NCI-H345 (cell line): Measurements from ENCODE around the gene WDR90.

ENCODE experiments used
- DNase-seq: peaks from one replicate; lab custom pipeline; 2025; lab: John Stamatoyannopoulos, UW

WDR90 gene

DNA sequence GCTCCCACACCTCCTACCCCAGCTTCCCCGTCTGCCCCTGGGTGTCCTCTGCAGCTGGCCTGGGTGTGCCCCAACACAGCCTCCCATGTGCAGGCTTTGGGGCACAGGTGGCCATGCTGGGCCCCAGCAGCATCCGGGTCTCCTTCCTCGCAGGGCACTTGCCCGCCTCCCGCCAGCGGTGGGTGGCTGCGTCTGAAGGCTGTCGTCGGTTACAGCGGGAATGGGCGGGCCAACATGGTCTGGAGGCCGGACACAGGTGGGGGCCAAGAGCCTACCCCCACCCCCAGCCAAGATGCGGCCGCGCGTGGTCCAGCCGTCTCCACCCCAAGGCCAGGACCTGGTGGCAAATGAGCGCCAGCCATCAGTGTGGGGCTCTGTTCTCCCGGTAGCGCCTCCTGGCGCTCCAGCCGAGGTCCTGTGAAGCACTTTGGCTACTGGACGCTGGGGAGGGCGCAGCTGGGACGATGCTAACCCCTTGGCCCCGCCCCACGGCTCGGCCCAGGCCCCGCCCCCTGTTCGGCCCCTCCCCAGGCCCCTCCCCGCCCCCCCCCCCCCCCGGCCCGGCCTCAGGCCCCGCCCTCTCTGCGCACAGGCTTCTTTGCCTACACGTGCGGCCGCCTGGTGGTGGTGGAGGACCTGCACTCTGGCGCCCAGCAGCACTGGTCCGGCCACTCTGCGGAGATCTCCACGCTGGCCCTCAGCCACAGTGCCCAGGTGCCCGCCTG is 11.5 kb downstream of the WDR90 start:
- DNase-seq: peak; percentile 19

DNA sequence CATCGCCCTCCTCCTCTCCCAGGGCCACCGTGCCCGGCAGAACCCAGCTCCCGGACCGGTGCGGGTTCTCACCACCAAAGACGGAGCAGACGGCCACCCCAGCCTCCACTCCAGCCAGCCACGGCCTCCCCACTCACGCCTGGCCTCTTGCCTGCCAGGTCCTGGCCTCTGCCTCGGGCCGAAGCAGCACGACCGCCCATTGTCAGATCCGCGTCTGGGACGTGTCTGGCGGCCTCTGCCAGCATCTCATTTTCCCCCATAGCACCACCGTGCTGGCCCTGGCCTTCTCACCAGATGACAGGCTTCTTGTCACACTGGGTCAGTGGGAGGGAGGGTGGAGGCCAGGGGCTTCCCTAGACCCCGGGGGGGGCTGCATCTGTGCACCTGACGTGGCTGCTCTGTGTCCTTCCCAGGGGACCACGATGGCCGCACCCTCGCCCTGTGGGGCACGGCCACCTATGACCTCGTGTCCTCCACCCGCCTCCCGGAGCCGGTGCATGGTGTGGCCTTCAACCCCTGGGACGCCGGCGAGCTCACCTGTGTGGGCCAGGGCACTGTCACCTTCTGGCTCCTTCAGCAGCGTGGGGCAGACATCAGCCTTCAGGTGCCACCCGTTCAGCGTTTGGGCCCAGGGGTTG is 12.1 kb downstream of the WDR90 start:
- no peak for DNase-seq

DNA sequence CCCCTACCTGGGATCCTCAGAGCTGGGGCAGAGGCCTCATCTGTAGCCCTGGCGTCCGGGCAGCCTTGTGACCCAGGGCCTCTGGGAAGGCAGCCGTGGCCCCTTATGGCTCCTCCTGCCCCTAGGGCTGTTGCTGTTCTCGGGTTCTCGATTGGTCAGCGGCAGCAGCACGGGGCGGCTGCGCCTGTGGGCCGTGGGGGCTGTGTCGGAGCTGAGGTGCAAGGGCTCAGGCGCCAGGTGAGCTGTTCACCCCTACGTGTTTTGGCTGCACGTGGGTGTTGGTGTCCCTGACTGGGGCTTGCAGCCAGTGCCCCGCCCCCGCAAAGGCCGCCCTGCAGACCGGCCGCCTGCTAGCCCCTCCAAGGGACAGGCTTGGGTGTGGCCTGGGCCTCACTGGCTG is 12.9 kb downstream of the WDR90 start:
- no peak for DNase-seq

DNA sequence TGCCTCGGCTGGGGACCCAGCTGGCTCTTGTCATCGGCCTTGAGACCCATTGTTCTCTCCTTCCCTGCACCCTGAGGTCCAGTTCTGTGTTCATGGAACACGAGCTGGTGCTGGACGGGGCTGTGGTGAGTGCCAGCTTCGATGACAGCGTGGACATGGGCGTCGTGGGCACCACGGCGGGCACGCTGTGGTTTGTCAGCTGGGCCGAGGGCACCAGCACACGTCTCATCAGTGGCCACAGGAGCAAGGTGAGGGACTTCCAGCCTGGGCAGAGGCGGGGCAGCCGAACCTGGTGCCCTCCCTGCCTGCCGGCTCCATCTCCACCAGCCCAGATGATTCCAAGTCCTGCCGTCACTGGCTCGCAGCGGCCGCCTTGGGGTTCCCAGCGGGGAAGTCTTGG is 13.4 kb downstream of the WDR90 start:
- no peak for DNase-seq

DNA sequence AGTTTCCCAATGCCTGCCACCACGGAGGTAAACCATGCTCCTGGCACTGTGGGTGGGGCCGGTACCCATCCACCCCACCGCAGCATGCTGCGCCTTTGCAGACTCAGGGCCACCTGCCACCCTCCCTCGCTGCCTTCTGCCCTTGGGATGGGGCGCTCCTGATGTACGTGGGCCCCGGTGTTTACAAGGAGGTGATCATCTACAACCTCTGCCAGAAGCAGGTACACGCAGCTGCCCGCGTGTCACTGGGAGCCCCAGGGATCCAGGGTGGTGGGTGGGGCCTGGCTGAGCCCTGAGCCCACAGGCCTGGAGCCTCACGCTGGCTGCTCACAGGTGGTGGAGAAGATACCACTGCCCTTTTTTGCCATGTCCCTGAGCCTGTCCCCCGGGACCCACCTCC is 17.4 kb downstream of the WDR90 start:
- no peak for DNase-seq

DNA sequence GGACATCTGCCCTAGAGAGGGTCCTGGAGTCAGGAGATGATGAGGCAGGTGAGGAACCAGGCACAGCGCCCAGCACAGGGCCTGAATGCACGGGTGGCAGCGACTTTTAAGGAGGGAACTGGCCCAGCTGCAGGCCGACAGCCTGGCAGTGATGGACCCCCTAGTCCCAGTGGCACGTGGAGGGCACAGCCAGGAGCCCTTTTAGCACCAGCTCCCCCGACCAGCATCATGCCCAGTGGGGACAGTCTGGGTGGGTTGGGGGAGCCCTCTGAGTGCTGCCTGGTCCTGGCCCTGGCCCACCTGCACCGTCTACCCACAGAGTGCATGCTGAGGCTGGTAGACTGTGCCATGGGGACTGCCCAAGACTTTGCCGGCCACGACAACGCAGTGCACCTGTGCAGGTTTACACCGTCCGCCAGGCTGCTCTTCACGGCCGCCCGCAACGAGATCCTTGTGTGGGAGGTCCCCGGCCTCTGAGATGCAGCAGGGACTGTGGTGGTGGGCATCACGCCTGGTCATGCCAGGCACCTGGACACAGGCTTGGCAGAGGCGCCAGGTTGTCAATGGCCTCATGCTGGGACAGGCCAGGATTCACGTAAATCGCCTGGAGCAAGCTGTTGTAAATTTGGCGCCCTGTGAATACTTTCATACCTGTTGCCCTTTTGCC is 18.1 kb downstream of the WDR90 start:
- no peak for DNase-seq

DNA sequence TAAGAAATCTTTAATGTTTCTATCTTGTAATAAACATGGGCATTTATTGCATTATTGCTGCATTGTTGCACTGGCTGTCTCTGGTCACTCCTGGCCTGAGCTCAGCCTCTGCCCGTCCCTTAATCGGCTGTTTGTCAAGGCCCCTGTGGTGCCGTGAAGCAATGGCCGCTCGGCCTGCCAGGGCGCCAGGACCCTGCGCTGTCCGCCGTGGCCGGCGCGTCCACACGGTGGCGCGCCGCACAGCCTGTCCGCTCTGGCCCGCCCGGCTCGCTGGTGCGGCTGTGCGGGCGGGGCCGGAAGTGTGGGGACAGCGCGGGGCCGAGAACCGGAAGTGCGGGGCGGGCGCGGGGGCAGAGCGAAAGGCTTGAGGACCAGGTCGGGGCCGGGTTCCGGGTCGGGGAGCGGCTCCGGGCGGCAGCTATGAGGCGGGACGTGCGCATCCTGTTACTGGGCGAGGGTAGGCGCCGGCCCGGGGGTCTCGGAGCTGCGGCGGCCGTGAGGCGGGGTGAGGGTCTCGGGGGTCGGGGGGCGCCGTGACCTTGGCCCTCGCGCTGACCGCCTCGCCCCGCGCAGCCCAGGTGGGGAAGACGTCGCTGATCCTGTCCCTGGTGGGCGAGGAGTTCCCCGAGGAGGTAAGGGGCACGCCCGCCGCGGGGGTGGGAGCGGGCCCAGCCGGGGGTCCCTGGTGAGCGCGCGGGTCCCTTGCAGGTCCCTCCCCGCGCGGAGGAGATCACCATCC is 18.8 kb downstream of the WDR90 start, which contains the start of gene RHOT2:
Gene RHOT2, plus strand, starts transcription at position 353 of the 739 bp plus-strand sequence. Its CDS starts 68 bp downstream, at position 421.
- peak; percentile 93 for DNase-seq

DNA sequence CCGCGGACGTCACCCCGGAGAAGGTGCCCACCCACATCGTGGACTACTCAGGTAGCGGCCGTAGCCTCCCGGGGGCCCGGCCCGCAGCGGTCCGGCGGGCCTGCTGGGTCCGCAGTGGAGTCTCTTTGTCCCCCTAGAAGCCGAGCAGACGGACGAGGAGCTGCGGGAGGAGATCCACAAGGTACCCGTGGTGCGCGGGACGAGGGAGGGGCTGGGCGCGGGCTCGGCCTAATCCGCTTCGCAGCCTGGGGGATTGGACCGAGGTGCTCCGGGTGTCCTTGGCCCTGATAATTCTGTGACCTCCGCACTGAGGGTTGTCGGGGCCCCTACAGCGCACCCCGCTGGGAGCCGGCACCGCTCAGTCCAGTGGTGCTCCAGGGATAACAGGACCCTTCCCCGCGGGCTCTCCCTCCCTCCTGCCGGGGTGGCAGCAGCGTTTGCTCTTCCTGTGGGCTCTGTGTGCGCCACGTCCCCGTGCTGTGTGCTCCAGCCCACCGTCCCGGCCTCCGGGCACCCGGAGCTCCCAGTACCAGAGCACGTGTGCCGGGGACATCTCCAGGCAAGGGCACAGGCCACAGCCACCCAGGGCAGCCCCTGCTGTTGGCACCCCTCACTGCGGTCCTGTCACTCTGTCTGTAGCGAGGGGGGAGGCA is 19.5 kb downstream of the WDR90 start:
- DNase-seq: no peak

DNA sequence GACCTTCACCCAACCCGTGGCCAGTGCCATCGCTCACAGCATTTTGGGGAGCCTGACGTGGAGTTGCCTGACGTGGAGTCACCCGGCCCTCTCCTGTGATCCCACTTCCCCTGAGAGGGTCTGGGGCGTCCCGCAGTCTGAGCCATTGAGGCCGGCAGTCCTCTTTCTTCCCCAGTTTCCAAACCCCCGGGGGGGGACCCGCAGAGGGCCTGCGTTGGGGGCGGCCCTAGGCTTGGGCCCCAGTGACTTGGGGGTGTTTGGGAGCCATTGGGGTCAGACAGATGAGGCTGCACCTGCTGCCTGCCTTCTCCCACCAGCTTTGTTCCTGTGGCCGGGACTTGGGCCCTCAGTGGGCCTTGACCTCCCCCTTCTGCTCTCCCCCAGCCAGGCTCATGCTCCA is 20.5 kb downstream of the WDR90 start:
- DNase-seq: no peak

DNA sequence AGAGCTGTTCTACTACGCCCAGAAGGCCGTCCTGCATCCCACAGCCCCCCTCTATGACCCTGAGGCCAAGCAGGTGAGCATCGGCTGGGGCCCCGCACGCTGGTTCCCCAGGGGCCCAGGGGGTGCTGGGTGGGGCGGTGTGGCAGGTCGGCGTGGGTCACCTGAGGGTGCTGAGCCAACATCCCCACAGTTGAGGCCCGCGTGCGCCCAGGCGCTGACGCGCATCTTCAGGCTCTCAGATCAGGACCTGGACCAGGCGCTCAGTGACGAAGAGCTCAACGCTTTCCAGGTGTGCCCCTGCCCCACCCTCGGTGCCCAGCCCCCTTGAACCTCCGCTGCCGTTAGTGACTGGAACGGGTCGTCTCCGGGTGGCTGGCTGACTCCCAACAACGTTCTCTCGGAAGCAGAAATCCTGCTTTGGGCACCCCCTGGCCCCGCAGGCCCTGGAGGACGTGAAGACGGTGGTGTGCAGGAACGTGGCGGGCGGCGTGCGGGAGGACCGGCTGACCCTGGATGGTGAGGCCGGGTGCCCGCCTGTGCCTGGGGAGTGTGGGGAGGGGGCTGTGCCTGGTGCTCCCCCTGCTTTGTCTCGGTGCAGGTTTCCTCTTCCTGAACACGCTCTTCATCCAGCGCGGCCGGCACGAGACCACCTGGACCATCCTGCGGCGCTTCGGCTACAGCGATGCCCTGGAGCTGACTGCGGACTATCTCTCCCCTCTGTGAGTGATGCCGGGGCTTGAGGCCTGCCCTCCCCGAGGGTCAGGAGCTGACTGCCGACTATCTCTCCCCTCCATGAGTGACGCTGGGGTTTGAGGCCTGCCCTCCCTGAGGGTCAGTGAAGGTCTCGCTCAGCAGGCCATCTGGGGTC is 21.6 kb downstream of the WDR90 start:
- no peak for DNase-seq

DNA sequence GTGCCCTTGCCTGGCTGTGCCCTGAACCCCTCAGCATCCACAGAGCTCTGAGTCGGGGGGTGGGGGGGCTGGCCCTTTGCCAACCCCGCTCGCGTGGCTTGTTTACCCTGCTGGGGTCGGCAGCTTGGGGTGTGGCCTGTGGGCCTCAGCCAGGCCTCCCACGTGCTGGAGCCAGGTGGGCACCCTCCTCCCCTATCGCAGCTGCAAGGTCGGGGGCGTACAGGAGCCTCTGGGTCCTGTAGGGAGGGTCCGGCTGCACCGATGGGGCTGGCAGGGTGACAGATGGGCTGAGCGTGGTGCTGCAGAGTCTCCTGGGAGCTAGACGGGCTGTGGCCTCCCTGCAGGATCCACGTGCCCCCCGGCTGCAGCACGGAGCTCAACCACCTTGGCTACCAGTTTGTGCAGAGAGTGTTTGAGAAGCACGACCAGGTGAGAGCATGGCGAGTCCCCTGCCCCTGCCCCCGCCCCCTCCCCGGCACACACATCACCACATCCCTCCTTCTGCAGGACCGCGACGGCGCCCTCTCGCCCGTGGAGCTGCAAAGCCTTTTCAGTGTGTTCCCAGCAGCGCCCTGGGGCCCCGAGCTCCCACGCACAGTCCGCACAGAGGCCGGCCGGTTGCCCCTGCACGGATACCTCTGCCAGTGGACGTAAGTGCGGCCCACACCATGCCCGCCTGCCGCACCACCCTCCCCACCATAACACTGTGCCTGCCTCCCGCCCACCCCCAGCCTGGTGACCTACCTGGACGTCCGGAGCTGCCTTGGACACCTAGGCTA is 22.4 kb downstream of the WDR90 start:
- DNase-seq: no peak

DNA sequence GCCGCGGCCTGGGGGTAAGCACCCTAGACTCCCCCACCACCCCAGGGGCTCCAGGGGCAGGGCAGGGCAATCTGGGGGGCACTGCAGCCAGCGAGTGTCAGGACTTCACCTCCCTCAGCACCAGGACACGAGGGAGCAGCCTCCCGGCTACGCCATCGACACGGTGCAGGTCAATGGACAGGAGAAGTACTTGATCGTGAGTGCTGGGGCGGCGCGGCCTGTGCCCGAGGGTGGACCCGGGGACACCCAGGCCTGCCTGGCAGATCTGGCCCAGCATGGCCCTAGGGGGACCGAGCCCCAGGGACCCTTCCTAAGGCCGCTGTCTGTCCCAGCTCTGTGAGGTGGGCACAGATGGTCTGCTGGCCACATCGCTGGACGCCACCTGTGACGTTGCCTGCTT is 23.2 kb downstream of the WDR90 start:
- no peak for DNase-seq

DNA sequence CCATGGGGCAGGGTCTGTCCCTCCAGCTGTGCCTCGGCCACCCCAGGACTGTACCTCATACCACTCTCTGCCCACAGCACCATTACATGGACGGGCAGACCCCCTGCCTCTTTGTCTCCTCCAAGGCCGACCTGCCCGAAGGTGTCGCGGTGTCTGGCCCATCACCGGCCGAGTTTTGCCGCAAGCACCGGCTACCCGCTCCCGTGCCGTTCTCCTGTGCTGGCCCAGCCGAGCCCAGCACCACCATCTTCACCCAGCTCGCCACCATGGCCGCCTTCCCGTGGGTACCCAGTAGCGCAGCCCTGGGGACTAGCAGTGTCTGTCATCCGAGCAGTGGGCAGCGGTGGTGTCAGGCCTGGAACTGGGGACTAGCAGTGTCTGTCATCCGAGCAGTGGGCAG is 23.7 kb downstream of the WDR90 start:
- DNase-seq: no peak

DNA sequence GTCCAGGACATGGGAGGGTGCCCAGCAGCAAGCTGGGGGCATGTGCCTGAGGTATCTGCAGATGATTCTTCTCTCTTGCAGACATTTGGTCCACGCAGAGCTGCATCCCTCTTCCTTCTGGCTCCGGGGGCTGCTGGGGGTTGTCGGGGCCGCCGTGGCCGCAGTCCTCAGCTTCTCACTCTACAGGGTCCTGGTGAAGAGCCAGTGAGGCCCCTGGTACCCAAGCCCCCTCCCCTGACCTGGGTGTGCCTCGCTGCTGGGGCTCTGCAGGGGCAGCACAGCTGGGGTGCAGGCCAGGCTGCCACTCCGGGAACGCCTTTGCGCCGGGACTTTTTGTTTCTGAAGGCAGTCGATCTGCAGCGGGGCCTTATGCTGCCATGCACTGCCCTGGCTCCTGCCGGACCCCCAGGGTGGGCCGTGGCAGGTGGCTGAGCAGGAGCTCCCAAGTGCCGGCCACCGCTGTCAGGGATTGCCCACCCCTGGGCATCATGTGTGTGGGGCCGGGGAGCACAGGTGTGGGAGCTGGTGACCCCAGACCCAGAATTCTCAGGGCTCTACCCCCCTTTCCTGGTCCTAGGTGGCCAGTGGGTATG is 24.3 kb downstream of the WDR90 start:
- DNase-seq: no peak

DNA sequence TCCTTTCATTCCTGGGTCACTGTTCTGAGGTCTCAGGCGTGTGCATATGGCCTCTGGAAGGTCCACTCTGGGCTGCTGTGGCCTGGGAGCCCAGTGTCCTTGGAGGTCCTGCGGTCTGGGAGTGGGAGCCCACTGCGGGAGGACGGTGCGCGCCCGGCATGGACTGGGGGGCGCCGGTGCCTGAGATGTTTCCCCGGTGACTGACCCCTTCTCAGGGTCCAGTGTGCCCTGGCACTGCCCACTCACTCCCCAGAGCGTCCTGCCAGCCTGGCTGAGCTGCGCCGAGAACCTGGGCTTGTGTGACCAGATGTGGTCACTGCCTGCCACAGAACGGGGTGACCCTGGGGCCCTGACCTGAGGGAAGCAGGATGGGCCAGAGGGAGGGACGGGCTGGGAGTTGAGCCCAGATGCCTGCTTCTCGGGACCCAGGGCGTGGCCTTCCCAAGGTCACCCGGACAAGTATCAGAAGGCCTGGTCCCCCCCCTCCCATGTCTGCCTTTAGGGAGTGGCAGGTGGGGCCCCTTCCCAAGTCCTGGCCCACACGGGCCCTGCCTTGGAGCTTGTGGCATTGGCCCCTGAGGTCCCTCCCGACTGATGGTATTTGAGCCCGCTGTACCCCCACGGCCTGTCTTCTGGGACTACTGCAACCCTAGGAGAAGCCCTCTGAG is 25.2 kb downstream of the WDR90 start:
- no peak for DNase-seq

DNA sequence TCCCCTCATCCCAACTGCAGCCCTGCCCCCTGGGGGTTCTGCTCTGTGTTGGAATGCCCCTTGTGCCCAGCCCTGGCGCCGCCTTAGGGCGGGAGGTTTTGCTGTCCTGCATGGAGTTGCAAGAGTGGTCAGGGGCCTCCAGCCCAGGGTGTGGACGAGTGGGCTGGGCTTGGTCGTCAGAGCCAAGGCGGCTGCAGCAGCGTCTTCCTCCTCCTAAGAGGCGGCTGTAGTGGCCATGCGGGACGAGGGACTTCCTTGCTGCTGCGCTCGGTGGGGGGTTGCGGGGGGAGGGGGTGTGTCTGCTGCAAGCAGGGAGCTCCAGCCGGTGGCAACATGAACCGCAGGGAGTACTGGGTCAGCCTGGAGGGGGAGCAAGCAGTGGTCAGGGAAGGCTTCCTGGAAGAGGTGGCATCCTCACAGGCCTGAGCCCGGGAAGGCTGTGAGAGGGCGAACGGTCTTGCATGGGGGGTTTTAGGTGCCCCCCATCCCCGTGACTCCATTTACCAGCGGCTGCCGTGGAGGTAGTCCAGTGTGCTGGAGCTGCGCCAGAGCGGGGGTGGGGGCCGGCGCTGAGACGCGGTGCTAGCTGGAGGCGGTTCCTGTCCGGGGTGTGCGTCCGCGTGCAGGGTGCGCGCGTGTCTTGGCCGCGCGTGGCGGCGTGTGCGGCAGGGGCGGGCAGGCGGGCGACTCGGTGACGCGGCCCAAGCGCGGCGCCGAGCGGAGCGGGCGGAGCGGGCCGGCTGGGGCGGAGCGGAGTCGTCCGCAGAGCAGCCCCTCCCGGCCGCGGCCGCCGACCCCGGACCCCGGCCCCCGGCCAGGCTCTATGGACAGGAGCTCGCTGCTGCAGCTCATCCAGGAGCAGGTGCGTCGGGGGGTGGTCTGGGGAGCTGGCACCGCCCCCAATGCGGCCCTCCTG is 26.1 kb downstream of the WDR90 start, which contains the start of gene RHBDL1:
Gene RHBDL1, plus strand, starts transcription at position 704 of the 916 bp plus-strand sequence. Its CDS starts 120 bp downstream, at position 824.
- no peak for DNase-seq

DNA sequence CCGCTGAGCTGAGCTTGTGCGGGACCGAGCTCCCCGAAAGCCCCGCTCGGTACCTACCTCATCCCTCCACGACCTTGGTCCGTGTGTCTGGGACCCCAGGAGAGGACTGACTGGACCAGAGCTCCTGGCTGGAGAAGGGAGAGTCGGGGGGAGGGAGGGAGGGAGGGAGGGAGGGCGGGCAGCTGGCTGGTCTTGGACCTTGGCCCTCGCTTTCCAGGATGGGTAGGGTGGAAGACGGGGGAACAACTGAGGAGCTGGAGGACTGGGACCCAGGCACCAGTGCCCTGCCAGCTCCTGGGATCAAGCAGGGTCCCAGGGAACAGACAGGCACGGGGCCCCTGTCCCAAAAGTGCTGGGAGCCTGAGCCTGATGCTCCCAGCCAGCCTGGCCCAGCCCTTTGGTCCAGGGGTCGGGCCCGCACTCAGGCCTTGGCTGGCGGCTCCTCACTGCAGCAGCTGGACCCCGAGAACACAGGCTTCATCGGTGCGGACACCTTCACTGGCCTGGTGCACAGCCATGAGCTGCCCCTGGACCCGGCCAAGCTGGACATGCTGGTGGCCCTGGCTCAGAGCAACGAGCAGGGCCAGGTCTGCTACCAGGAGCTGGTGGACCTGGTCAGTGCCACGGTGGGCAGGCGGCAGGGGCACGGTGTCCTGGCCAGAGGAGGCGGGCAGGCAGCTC is 26.9 kb downstream of the WDR90 start:
- DNase-seq: no peak

DNA sequence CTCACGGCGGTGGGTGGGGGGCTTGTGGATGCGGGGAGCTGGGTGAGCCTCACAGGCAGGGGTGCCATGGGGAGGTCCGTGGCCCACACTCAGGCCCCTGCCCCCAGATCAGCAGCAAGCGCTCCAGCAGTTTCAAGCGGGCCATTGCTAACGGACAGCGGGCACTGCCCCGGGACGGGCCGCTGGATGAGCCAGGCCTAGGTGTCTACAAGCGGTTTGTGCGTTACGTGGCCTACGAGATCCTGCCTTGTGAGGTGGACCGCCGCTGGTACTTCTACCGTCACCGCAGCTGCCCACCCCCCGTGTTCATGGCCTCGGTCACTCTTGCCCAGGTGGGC is 27.4 kb downstream of the WDR90 start:
- DNase-seq: no peak
